Keratinocyte (primary cell): ENCODE results near the gene HEPACAM. TPM values are rescaled to one million over a fixed set of nuclear protein-coding genes. Genes with fewer than 3 reads are reported as not detected.

Source experiments
- DNase-seq: peaks from one replicate; pipeline ENCODE4 v3.0.0-alpha.2; 2011; ENCODE audit warnings: low read depth, missing footprints, low spot score
- FAIRE-seq: peaks from 2 replicates; lab custom pipeline; 2011; peaks lifted over from hg19 to GRCh38; lab: Jason Lieb, UNC
- H2AFZ ChIP-seq: 2 replicates; pipeline ENCODE4 v1.6.0; 2012; ENCODE audit warnings: low read length, control low read depth, inconsistent platforms; ENCODE audit not compliant: control insufficient read depth
- H3K27ac ChIP-seq: 2 replicates; pipeline ENCODE4 v1.5.1; 2011; ENCODE audit warnings: low read length; ENCODE audit not compliant: control insufficient read depth, insufficient read depth
- H3K27me3 ChIP-seq: 3 replicates; pipeline ENCODE4 v1.6.0; 2011; ENCODE audit warnings: low read length; ENCODE audit not compliant: control insufficient read depth, insufficient read depth; ENCODE audit errors: extremely low read depth
- H3K36me3 ChIP-seq, 2 experiments: 2 replicates in 1 of 2; 3 replicates in 1 of 2; pipeline ENCODE4 v1.5.1; 2011; ENCODE audit warnings: low read length in 2 of 2, mild to moderate bottlenecking in 1 of 2; ENCODE audit not compliant: control insufficient read depth in 2 of 2, insufficient read depth in 2 of 2; ENCODE audit errors: extremely low read depth in 1 of 2
- H3K4me1 ChIP-seq: 3 replicates; pipeline ENCODE4 v1.5.1; 2011; ENCODE audit warnings: low read length; ENCODE audit not compliant: control insufficient read depth, insufficient read depth; ENCODE audit errors: extremely low read depth
- H3K4me2 ChIP-seq: 3 replicates; pipeline ENCODE4 v1.6.0; 2011; ENCODE audit warnings: low read depth, low read length; ENCODE audit not compliant: control insufficient read depth, insufficient read depth; ENCODE audit errors: extremely low read depth
- H3K4me3 ChIP-seq, 3 experiments: fragments of 200-600 bp in 1 of 3; sonication (generic) in 1 of 3; 2 replicates in 2 of 3; 3 replicates in 1 of 3; pipeline ENCODE4 v1.5.1; 2011 to 2016; ENCODE audit warnings: low read length in 3 of 3, mild to moderate bottlenecking in 3 of 3, control low read depth in 2 of 3, inconsistent platforms in 1 of 3, low read depth in 1 of 3, mixed read lengths in 1 of 3, mixed run types in 1 of 3, moderate library complexity in 1 of 3; ENCODE audit not compliant: control insufficient read depth in 2 of 3, insufficient read depth in 2 of 3; ENCODE audit errors: extremely low read depth in 1 of 3
- H3K79me2 ChIP-seq: 2 replicates; pipeline ENCODE4 v1.6.0; 2012; ENCODE audit warnings: low read length; ENCODE audit not compliant: control insufficient read depth, insufficient read depth
- H3K9ac ChIP-seq: 3 replicates; pipeline ENCODE4 v1.6.0; 2011; ENCODE audit warnings: low read length; ENCODE audit not compliant: control insufficient read depth, insufficient read depth; ENCODE audit errors: extremely low read depth
- H3K9me1 ChIP-seq: 3 replicates; pipeline ENCODE4 v1.6.0; 2011; ENCODE audit warnings: low read length; ENCODE audit not compliant: control insufficient read depth, insufficient read depth; ENCODE audit errors: extremely low read depth
- H3K9me3 ChIP-seq: 2 replicates; pipeline ENCODE4 v1.5.1; 2012; ENCODE audit warnings: low read depth, low read length; ENCODE audit not compliant: control insufficient read depth
- H4K20me1 ChIP-seq: 3 replicates; pipeline ENCODE4 v1.6.0; 2011; ENCODE audit warnings: low read length; ENCODE audit not compliant: control insufficient read depth, insufficient read depth; ENCODE audit errors: extremely low read depth
- EZH2 ChIP-seq: IDR thresholded peaks from one replicate; pipeline ENCODE4 v1.6.1; 2012; ENCODE audit warnings: inconsistent platforms, mild to moderate bottlenecking, low read length, moderate library complexity
- dilution Hi-C: fragments of 300-500 bp; cut with MboI; formaldehyde crosslinking; loops from one replicate; pipeline ENCODE4 v1.7.0; 2020; ENCODE audit warnings: low sequenced_read_pairs; ENCODE audit not compliant: extremely low pct_ligation_motif_present
- polyA plus RNA-seq, 5 experiments: library from polyadenylated mRNA; depleted of rRNA in 3 of 5; stranded (reverse) in 3 of 5; stranded (forward) in 1 of 5; unstranded in 1 of 5; fragments of >200 nt; gene quantifications; 1 replicate in 1 of 5; 2 replicates in 3 of 5; 3 replicates in 1 of 5; pipeline versions ENCODE4 v1.2.1 to v1.2.3, GENCODE V29; 2011 to 2012; ENCODE audit warnings: missing spikeins in 2 of 5, low read depth in 1 of 5, low replicate concordance in 1 of 5
- TF ChIP-seq, protein P1 (sequence below), 3 experiments: IDR thresholded peaks in 1 of 3; conservative IDR thresholded peaks in 1 of 3; optimal IDR thresholded peaks in 1 of 3; 2 replicates in 2 of 3; 3 replicates in 1 of 3; pipeline versions ENCODE3 to v1.5.1; 2011; ENCODE audit warnings: low read length in 3 of 3, mild to moderate bottlenecking in 3 of 3, moderate library complexity in 2 of 3, control low read depth in 1 of 3, inconsistent platforms in 1 of 3; ENCODE audit not compliant: insufficient read depth in 2 of 3; ENCODE audit errors: extremely low read depth in 1 of 3

Gene HEPACAM
- polyA plus RNA-seq, 1 donor (not counting 4 experiments of a cell fraction or from before 2014, with no cell fraction given) = not detected

DNA sequence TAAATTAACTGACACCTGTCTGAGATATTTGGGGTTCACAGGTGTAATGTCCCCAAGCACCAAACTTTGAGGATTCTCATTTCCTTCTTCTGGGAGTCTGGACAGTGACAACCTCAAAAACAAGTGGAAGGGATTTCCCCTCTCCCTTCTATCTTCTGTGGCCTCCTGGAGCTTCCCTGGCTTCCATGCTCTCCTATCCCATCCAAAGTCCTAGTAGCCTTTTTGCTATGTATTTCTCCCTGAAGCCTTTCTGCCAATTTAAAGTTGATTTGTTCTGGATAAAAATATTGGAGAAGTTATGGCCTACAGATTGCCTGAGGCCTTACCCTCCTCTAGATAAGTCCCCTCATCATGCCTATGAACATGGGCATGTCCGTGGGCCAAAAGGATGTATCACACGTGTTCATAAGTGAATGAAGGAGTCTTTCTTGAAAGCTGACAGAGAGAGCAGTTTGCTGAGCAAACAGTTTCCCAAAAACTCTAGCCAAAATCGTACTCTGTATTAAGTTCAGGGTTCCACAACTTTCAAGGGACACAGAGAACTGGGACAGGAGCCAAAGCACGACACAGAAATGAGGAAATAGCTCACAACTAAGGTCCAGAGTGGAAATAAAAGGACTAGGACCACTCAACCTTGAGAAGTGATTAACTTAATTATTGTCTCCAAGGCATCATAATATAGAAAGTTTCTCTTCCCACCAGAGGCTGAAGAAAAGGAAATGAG lies 6.7 kb downstream of the HEPACAM start:
- Histone ChIP-seq H2AFZ (no peak overlapping the region), H3K9me3 (no peaks in the 10 kb centered on the region), H3K36me3 (no peaks in the 10 kb centered on the region), H3K4me2 (no peak overlapping the region), H4K20me1 (no peaks in the 10 kb centered on the region), H3K9ac (no peak overlapping the region), H3K4me1 (no peaks in the 10 kb centered on the region), H3K27me3 (no peaks in the 10 kb centered on the region), H3K79me2 (no peaks in the 10 kb centered on the region), H3K4me3 (no peak overlapping the region), H3K9me1 (no peaks in the 10 kb centered on the region), H3K27ac (no peak overlapping the region)
- DNase-seq = no peak
- TF ChIP-seq, protein P1, sequence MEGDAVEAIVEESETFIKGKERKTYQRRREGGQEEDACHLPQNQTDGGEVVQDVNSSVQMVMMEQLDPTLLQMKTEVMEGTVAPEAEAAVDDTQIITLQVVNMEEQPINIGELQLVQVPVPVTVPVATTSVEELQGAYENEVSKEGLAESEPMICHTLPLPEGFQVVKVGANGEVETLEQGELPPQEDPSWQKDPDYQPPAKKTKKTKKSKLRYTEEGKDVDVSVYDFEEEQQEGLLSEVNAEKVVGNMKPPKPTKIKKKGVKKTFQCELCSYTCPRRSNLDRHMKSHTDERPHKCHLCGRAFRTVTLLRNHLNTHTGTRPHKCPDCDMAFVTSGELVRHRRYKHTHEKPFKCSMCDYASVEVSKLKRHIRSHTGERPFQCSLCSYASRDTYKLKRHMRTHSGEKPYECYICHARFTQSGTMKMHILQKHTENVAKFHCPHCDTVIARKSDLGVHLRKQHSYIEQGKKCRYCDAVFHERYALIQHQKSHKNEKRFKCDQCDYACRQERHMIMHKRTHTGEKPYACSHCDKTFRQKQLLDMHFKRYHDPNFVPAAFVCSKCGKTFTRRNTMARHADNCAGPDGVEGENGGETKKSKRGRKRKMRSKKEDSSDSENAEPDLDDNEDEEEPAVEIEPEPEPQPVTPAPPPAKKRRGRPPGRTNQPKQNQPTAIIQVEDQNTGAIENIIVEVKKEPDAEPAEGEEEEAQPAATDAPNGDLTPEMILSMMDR (optimal IDR thresholded peaks at IDR 0.05 in 1 of 3, IDR thresholded peaks at IDR 0.05 in 1 of 3, conservative IDR thresholded peaks at IDR 0.05 in 1 of 3; ENCODE audit: extremely low read depth in 1 of 3, insufficient read depth in 2 of 3, low read length in 3 of 3) = no peak
- no peak for TF ChIP-seq EZH2
- no peak for FAIRE-seq
- dilution Hi-C loops = no loop called here

DNA sequence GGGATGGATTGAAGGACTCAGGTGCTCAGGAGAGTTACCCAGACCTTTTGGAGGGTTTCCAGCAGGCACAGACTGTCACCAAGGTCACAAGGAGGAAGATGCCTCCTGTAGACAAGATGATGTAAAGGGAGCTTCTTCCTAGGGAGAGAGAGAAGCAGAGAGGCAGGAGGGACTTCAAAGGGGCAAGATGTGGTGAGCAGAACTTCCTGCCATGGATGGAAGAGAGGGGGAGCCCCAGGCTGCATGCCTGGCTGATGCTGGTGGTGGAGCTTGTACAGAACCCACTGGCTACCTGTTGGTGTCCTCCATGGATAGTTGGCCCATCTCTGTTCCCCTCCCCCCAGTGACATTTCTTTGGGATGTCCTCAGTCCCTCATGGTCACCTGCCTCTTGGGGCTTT lies 12.6 kb downstream of the HEPACAM start:
- Histone ChIP-seq H3K9me1 (no peaks in the 10 kb centered on the region), H3K27ac (no peak overlapping the region), H3K27me3 (peaks cover 16% of the 10 kb centered on the region), H3K79me2 (no peaks in the 10 kb centered on the region), H4K20me1 (no peaks in the 10 kb centered on the region), H3K4me2 (no peak overlapping the region), H3K9me3 (no peaks in the 10 kb centered on the region), H3K36me3 (no peaks in the 10 kb centered on the region), H3K4me1 (no peaks in the 10 kb centered on the region), H2AFZ (no peak overlapping the region), H3K4me3 (no peak overlapping the region), H3K9ac (no peak overlapping the region)
- FAIRE-seq (no peak), DNase-seq (no peak)
- dilution Hi-C loops = no loop called here
- TF ChIP-seq, protein P1 (optimal IDR thresholded peaks at IDR 0.05 in 1 of 3, IDR thresholded peaks at IDR 0.05 in 1 of 3, conservative IDR thresholded peaks at IDR 0.05 in 1 of 3; ENCODE audit: extremely low read depth in 1 of 3, insufficient read depth in 2 of 3, low read length in 3 of 3) = no peak
- TF ChIP-seq EZH2 = no peak
